Mucosa of gallbladder (tissue), 1 donor: ENCODE results near the gene ANKRD11. TPM values are rescaled to one million over a fixed set of nuclear protein-coding genes. Genes with fewer than 3 reads are reported as not detected.
"Not testable (repeated sequence)": the region's sequence is repeated elsewhere in the genome, so short reads cannot be mapped to it uniquely, and the experiment has no call there.

Source experiments
- DNase-seq: peaks from one replicate; pipeline ENCODE4 v3.0.0-alpha.2; 2020; ENCODE audit warnings: low spot score
- total RNA-seq: library from RNA; stranded (reverse); gene quantifications from one replicate; pipeline ENCODE4 v1.2.1, GENCODE V29; 2021
- donor health status: DM: no; HTN: no; CAD: no.

ANKRD11 gene
- total RNA-seq, 1 donor from 2014 or later: 143 TPM

DNA sequence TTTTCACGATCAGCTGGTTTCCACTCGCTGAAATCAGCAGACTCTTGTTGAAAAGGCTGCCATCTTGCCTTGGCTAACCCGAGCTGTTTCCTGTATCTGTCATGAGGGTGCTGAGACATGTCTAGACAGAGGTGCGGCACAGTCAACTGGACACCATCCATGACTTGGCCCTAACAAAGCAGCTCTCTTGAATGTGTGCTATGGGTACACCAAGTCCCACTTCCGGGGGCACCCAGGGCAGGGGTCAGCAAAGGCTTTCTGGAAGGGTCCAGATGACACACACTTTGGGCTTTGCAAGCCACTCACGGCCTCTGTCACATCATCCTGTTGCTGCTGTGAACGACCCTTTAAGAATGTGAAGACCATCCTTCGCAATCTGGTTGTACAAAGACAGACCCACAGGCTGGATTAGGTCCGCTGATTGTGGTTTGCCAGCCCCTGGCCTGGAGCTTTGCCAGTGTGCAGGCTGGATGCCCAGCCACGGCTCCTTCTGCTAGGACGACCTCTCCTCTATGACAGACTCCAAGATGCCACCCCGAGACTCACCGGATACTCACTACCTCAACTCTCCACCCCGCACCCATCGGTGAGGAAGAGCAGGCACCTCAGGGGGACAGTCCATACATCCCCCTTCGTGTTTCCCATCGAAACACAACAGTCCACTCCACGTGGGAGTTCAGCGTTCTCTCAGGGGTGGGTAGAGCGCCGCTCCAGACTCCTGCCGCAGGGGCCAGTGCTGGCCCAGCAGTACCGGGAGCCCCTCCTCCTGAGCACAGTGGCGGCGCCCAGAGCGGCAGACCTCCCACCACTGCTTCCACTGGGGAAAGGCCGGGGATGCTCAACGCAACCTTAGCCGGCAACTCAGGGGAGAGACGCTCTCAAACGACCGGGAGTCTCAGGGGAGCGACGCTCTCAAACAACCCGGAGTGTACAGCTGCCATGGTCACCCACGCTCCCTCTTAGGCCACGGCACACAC, 123.5 kb downstream of the ANKRD11 start:
- no peak for DNase-seq

DNA sequence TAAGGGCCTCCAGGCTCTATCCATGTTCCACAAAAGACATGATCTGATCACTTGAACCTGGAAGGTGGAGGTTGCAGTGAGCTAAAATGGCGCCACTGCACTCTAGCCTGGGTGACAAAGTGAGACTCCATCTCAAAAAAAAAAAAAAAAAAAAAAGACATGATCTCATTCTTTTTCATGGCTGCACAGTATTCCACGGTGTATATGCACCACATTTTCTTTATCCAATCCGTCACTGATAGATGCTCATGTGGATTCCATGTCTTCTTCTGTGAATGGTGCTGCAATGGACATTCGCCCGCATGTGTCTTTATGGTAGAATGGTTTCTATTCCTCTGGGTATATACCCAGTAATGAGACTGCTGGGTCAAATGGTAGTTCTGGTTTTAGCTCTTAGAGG, 124.4 kb downstream of the ANKRD11 start:
- no peak for DNase-seq

DNA sequence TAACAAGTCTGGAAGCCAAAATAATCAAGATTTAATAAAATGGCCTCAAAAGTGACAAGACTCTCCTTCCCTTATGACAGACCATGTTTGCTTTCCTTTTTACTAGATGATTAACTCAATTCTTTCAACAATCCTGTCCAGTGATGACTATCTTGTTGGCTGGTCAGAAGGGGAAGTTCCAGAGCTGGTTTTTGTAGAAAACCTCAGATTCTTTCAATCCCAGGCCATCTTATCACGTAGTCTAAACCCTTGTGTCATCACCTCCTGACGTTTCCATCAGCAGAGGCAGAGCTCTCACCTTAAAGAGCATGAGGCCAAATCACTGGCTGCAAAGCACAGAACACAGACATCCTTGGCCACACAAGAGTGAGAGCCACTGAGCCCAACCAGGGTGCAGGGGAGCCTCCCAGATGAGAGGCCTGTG, 125.3 kb downstream of the ANKRD11 start:
- DNase-seq: no peak

DNA sequence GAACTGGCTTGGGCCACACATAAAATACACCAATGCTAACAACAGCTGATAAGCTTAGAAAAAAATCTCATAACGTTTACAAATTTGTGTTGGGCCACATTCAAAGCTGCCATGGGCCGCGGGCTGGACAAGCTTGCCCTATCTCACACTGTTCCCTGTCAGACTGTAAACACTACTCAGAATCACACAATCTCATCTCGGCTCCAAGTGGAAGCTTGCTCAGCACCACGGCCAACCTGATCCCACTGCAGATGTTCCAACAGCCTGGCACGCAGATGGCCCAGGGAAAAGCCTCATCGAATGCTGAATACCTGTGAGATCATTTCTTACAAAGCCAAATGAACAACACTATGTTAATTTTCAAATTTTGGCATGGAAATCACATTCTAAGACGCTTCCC, 125.8 kb downstream of the ANKRD11 start:
- DNase-seq: no peak

- DNase-seq: no peak
Observed at GRCh38 chr16:89363621-89364393, 126.6 kb downstream of the ANKRD11 start.

GRCh38 chr16:89362540-89363223, 127.7 kb downstream of the ANKRD11 start:
- not testable (repeated sequence) for DNase-seq

- DNase-seq: peak; percentile 55
Observed at GRCh38 chr16:89361751-89362539, 128.4 kb downstream of the ANKRD11 start.

GRCh38 chr16:89360760-89361435, 129.5 kb downstream of the ANKRD11 start:
- no peak for DNase-seq

- no peak for DNase-seq
Observed at GRCh38 chr16:89359264-89360147, 130.9 kb downstream of the ANKRD11 start.

DNA sequence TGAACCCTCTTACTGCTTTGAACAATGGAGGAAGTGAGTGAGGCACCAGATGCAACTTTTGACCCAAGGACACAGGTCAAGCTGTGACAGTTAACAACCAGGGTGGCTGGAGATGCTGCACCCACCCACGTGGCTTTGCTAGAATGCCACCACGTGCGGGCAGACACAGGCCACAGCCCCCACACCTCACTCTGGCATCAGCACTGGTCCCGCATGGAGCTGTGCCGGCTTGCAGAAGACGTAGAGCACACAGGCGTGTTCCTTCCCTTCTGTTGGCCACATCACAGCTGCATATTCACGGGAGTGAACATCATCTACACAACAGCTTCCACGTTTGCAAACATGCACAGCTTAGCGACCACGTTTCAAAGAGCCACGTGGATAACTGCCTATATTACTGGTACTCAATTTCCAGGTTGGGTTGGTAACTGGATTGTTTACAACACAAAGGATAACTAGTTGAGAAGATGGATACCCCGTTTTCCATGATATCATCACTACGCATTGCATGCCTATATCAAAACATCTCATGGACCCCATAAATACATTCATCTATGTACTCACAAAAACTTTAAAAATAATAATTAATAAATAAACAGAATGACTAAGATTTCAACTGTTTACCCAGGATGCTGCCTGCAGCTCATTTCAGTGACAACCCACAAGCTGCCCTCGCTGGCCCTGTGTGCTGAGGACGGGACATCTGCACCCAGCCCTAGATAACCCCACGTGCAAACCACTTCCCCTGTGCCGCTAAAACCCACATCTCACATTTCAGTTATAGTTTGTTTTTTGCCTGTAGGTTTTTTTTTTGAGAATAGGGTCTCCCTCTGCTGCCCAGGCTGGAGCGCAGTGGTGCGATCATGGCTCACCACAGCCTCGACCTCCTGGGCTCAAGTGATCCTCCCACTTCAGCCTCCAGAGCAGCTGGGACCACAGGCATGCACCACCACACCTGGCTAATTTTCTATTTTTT, 132.0 kb downstream of the ANKRD11 start:
- no peak for DNase-seq

GRCh38 chr16:89357055-89357816, 133.1 kb downstream of the ANKRD11 start:
- DNase-seq: no peak

DNA sequence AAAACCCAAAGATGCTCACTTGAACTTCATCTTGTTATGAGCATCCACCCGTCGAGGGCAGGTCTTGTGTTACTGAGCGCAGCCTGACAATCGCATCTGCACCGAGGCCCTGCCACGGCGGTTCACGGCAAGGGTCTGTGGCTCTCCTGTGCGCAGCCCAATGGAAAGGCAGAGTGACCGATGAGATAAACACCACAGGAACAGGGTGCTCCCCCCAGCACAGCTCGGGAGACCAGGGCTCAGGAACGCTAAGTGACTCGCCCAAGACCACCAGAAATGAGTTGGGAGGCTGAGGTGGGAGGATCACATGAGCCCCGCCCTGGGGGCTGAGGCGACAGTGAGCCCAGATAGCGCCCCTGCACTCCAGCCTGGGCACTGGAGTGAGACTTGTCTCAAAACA, 134.7 kb downstream of the ANKRD11 start:
- DNase-seq: no peak

DNA sequence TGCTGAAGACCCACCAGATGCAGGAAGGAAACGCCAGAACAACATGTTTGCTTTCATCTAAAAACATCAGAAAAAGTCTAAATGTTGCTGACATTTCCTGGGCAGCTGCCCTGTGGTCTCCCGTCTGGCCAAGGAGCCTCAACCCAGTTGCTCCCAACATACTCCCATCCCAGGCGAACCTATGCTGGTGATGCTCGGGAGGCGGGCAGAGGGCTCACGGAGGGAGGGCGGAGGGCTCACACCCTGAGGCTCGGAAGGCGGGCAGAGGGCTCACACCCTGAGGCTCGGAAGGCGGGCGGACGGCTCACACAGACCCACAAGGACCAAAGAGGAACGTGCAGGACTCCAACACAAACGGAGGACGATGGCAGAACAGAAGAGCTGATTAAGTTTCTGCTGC, 135.4 kb downstream of the ANKRD11 start:
- DNase-seq: no peak

DNA sequence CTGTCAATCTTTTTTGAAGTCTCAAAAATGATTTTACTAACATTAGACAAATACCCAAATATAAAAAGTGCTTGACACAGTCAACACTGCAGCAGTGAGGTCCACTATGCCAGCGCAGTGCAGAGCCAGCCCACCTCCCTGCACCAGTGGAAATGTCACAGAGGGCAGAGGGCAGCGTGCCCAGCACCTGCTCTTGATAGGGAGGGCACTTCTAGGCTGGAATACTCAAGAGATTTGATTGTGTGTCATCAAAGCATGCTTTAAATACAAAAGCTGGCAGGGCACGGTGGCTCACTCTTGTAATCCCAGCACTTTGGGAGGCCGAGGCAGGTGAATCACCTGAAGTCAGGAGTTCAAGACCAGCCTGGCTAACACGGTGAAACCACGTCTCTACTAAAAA, 136.0 kb downstream of the ANKRD11 start:
- no peak for DNase-seq

DNA sequence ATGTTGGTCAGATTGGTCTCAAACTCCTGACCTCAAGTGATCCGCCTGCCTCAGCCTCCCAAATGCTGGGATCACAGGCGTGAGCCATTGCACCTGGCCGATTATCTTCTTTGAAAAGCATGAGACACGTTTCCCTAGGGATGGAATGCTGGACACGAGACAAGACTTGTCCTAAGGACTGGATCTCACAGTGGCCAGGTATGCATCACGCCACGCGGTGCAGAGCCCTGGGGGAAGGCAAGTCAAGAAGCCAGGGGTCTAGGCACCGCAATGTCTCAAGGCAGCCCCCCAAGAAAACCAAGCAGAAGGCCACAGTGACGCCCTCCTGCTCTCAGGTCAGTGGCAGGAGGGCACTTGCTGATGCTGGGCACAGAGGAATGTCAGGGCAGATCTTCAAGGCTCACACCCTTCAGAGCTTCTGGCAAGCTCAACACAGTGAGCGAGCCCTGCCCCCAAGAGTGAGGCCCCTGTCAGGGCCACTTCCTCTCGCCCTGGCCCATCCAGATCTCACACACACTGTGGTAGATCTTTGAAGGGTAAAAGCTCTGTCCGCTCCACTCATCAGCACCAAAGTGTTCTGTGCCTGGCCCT, 138.2 kb downstream of the ANKRD11 start:
- no peak for DNase-seq

- DNase-seq: no peak
Observed at GRCh38 chr16:89351645-89352044, 138.7 kb downstream of the ANKRD11 start.

DNA sequence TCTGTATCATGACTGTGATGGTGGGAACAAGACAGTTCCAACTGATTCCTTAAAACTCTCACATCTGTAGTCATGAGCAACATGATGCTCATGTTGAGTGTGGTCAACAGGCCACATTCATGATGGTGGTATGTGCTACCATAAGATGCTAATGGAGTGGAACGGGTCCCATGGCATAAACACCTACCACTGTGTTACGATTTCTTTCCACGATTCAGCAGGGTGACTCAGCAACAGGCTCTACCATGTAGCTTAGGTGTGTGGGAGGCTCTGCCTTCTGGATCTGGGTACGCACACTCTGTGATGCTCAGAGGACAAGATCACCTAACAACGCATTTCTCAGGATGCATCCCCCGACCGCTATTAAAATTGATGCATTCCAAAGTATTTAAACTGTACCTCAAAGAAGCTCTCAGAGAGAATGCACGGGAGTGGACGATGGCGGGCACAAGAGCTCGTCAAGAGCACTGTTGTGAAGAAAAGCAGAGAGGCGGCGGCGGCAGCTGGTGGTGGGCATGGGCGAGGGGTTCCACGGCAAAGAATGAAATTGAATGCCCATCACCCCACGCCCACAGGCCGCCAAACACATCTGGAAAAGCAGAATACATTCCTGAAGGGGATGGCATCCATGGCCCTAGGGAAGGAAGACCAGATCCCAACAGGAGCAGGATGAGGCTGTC, 139.5 kb downstream of the ANKRD11 start:
- no peak for DNase-seq
